GM19438 (cell line): Measurements from ENCODE around the gene FAM120AOS.

Experiments used
- ATAC-seq: cut with Tn5 transposase; IDR thresholded peaks from one replicate; pipeline ENCODE4 v1.9.1; 2021; ENCODE audit warnings: low read depth; ENCODE audit not compliant: unreplicated experiment

The FAM120AOS gene

GRCh38 chr9:93397661-93398373 lies 55.6 kb downstream of the FAM120AOS start:
- ATAC-seq = no peak
